Keratinocyte (primary cell): Measurements from ENCODE around the gene PRAMEF17.
"Not testable (repeated sequence)": the region's sequence is repeated elsewhere in the genome, so short reads cannot be mapped to it uniquely, and the experiment has no call there.

Experiments
- CTCF ChIP-seq, 3 experiments: IDR thresholded peaks in 1 of 3; conservative IDR thresholded peaks in 1 of 3; optimal IDR thresholded peaks in 1 of 3; 2 replicates in 2 of 3; 3 replicates in 1 of 3; pipeline versions ENCODE3 to v1.5.1; 2011; ENCODE audit warnings: low read length in 3 of 3, mild to moderate bottlenecking in 3 of 3, moderate library complexity in 2 of 3, control low read depth in 1 of 3, inconsistent platforms in 1 of 3; ENCODE audit not compliant: insufficient read depth in 2 of 3; ENCODE audit errors: extremely low read depth in 1 of 3
- EZH2 ChIP-seq: IDR thresholded peaks from one replicate; pipeline ENCODE4 v1.6.1; 2012; ENCODE audit warnings: inconsistent platforms, mild to moderate bottlenecking, low read length, moderate library complexity

GRCh38 chr1:13366536-13366935 lies 22.9 kb upstream of the PRAMEF17 start:
- not testable (repeated sequence) for TF ChIP-seq CTCF (optimal IDR thresholded peaks at IDR 0.05 in 1 of 3, IDR thresholded peaks at IDR 0.05 in 1 of 3, conservative IDR thresholded peaks at IDR 0.05 in 1 of 3; ENCODE audit: extremely low read depth in 1 of 3, insufficient read depth in 2 of 3, low read length in 3 of 3); EZH2
